Measurements from ENCODE around the gene BMP8A.

The BMP8A gene

DNA sequence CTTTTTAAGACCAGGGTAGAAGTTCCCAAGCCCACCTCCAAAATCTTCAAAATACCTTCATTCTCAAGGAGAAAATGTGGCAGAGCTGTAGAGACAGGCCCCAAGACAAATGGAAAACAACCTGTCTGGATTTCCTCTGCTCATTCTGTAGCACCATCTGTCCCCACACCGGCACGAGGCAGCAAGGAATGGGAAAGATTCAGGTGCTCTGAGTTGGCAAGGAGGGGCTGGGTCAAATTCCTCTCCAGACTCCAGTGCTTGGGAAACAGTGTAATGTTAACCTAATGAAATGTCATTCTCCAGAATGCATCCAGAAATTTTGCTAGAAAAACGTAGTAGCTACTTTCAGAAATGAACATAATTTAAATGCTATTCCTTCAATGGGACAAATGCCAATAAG lies 75.9 kb downstream of the BMP8A start:
- Histone ChIP-seq H3K27me3 (ENCODE audit: control insufficient read depth, insufficient read depth, low read length) (no peaks in the 10 kb centered on the region), H3K9ac (ENCODE audit: low read depth, low read length) (no peak overlapping the region)

DNA sequence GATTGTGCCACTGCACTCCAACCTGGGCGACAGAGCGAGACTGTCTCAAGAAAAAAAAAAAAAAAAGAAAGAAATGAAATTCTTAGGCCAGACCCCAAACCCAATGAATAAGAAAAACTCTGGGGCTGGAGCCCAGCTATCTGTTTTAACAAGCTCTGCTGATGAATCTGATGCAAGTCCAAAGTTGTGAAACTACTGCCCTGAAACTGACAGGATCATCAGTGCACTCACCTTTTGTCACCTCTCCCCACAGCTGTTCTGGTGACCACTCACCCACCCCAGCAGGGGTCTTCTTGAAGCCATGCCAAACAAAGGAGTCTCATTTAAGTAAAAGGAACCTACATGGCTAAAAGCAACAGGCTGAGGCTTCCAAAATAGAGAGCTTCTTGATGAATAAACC lies 76.8 kb downstream of the BMP8A start:
- H3K36me3 ChIP-seq (ENCODE audit: insufficient read depth, low read length) = peaks cover 94% of the 10 kb centered on the region

More for the DNA sequence above, 75.9 kb downstream of the BMP8A start:
- Histone ChIP-seq H3K4me2 (ENCODE audit: low read length) (no peak overlapping the region), H3K9me3 (replicated peaks; ENCODE audit: low read length) (no peaks in the 10 kb centered on the region), H3K36me3 (ENCODE audit: insufficient read depth, low read length) (peaks cover 94% of the 10 kb centered on the region), H3K4me1 (ENCODE audit: control insufficient read depth, insufficient read depth, low read length) (peaks cover under 1% of the 10 kb centered on the region), H3K4me3 (ENCODE audit: low read length) (no peak overlapping the region)

DNA sequence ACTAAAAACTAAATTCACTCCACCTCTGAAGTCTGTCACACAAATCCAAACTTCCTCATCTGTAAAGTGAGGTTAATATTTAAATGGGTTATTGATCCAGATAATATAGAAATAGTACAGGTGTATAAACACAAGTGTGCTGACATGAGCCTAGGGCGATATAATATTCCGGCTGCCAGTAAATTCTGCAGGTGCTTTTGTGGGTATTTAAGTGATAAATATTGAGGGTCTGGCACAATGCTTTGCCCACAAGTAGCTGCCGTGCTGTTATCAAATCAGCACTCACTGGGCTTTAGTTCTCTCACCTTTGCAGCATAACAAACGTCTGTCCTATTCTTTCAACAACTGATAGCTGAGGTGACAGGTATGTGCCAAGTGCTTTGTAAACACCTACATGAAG lies 77.6 kb downstream of the BMP8A start:
- Histone ChIP-seq H3K4me2 (ENCODE audit: low read length) (no peak overlapping the region), H3K9ac (ENCODE audit: low read depth, low read length) (no peak overlapping the region), H3K27me3 (ENCODE audit: control insufficient read depth, insufficient read depth, low read length) (no peaks in the 10 kb centered on the region), H3K9me3 (replicated peaks; ENCODE audit: low read length) (no peaks in the 10 kb centered on the region), H3K4me1 (ENCODE audit: control insufficient read depth, insufficient read depth, low read length) (peaks cover 18% of the 10 kb centered on the region), H3K36me3 (ENCODE audit: insufficient read depth, low read length) (peaks cover 93% of the 10 kb centered on the region), H3K4me3 (ENCODE audit: low read length) (no peak overlapping the region)

More for the DNA sequence above, 76.8 kb downstream of the BMP8A start:
- Histone ChIP-seq H3K9ac (ENCODE audit: low read depth, low read length) (no peak overlapping the region), H3K4me2 (ENCODE audit: low read length) (no peak overlapping the region), H3K9me3 (replicated peaks; ENCODE audit: low read length) (no peaks in the 10 kb centered on the region), H3K4me3 (ENCODE audit: low read length) (no peak overlapping the region), H3K4me1 (ENCODE audit: control insufficient read depth, insufficient read depth, low read length) (peaks cover 10% of the 10 kb centered on the region), H3K27me3 (ENCODE audit: control insufficient read depth, insufficient read depth, low read length) (no peaks in the 10 kb centered on the region)

DNA sequence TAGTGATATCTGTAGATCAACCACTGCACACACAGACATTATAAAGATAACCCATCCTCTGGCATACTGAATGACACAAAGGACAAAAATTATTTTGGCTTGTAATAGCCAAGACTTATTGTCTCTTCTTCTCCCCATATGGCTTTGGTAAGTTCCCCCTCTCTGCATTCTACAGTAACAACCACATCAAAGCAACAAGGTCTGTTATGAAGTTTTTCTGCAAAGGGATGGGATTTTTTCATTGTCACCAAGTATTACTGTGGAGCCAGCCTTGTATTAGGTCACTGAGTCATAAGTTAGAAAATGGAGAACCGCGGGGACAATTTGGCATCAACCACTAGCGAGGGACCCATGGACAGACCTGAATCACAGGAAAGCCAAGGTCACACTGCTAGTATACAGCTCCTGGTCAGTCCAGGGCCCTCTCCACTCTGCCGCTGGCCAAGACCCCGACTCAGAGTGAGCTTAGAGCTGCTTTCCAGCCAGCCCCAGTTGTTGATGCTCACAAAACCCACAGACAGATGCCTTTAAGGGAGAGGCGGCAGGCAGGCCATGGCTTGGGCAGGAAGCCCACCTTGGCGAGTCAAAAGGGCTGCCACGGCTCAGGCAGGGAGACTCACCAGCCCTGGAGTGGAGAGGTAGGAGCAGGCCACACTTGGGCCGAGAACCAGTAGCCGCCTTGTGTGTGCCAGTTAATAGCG lies 79.2 kb downstream of the BMP8A start:
- Histone ChIP-seq H3K27me3 (ENCODE audit: control insufficient read depth, insufficient read depth, low read length) (no peaks in the 10 kb centered on the region), H3K4me1 (ENCODE audit: control insufficient read depth, insufficient read depth, low read length) (peaks cover 25% of the 10 kb centered on the region), H3K9me3 (replicated peaks; ENCODE audit: low read length) (no peaks in the 10 kb centered on the region), H3K36me3 (ENCODE audit: insufficient read depth, low read length) (peaks cover 96% of the 10 kb centered on the region), H3K4me2 (ENCODE audit: low read length) (no peak overlapping the region), H3K4me3 (ENCODE audit: low read length) (no peak overlapping the region), H3K9ac (ENCODE audit: low read depth, low read length) (no peak overlapping the region)

DNA sequence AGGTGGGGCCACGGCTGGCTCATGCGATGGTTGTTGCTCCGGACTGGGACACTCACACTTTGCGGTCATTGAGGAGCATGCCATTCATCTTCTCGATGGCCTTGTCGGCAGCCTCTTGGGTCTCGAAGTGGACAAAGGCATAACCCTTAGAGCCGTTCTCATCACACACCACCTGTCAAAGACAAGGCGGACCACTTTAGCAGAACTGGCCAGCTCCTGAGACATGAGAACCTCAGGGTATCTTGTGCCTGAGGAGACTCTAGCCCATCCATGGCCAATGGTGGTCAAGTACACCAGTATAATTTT lies 79.7 kb downstream of the BMP8A start:
- no peak overlapping the region for H3K4me2 ChIP-seq (ENCODE audit: low read length)
- no peak overlapping the region for H3K4me3 ChIP-seq (ENCODE audit: low read length)
- H3K27me3 ChIP-seq (ENCODE audit: control insufficient read depth, insufficient read depth, low read length) = no peaks in the 10 kb centered on the region
- no peaks in the 10 kb centered on the region for H3K9me3 ChIP-seq (replicated peaks; ENCODE audit: low read length)
- peaks cover 25% of the 10 kb centered on the region for H3K4me1 ChIP-seq (ENCODE audit: control insufficient read depth, insufficient read depth, low read length)
- H3K36me3 ChIP-seq (ENCODE audit: insufficient read depth, low read length) = peaks cover 92% of the 10 kb centered on the region
- H3K9ac ChIP-seq (ENCODE audit: low read depth, low read length) = no peak overlapping the region

DNA sequence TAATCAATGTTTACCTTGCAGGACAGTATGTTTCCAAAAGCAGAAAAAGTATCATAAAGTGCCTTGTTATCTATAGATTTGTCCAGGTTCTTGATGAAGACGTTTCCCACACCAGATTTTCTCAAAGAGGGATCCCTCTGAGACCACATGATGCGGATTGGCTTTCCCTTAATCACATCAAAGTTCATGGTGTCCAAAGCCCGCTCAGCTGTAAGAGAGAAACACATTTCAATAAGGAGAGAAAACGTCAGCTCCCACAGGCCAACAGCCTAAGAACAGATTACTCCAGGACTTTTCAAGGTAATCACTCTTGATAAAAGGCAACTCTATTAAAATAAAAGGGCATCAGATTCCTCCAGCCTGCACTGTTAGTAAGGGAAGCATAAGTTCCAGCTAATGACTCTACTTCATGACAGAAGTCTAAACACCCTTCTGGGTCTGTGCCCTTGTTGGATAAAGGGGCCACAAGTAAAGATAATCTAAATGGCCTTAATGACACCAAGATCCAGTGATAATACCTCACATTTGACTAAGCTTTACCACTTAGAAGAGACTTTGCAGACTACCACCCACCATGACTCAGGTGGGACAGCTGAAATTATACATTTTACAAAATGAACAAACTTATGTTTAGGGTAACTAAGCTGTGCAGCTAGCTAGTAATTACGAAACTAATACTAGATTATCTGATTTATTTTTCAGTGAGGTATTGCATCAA lies 81.1 kb downstream of the BMP8A start:
- Histone ChIP-seq H3K4me1 (ENCODE audit: control insufficient read depth, insufficient read depth, low read length) (peaks cover 25% of the 10 kb centered on the region), H3K36me3 (ENCODE audit: insufficient read depth, low read length) (peaks cover 78% of the 10 kb centered on the region), H3K9ac (ENCODE audit: low read depth, low read length) (no peak overlapping the region), H3K27me3 (ENCODE audit: control insufficient read depth, insufficient read depth, low read length) (no peaks in the 10 kb centered on the region), H3K4me2 (ENCODE audit: low read length) (peak overlapping the region; percentile 98), H3K4me3 (ENCODE audit: low read length) (peak overlapping the region; percentile 86), H3K9me3 (replicated peaks; ENCODE audit: low read length) (no peaks in the 10 kb centered on the region)

DNA sequence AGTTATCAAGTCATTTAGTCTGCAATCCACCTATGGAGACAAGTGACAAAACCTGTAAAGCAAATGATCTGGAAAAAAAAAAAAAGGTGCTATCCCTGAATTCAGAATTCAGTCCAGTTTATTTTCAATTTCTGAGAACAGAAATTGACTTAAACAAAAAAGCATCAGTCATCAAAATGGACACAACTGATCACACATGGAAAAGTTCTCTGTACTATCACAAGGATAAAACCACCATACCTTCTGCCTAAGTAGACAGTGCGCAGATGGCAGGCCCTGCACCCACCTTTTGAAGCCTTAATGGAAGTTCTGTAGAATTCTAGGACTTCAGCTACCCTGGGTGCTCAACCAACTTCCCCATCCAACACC lies 81.6 kb downstream of the BMP8A start:
- peak overlapping the region; percentile 86 for H3K4me3 ChIP-seq (ENCODE audit: low read length)
- H3K4me2 ChIP-seq (ENCODE audit: low read length) = peak overlapping the region; percentile 98
- no peaks in the 10 kb centered on the region for H3K9me3 ChIP-seq (replicated peaks; ENCODE audit: low read length)
- peaks cover 25% of the 10 kb centered on the region for H3K4me1 ChIP-seq (ENCODE audit: control insufficient read depth, insufficient read depth, low read length)
- no peak overlapping the region for H3K9ac ChIP-seq (ENCODE audit: low read depth, low read length)
- H3K27me3 ChIP-seq (ENCODE audit: control insufficient read depth, insufficient read depth, low read length) = no peaks in the 10 kb centered on the region
- peaks cover 76% of the 10 kb centered on the region for H3K36me3 ChIP-seq (ENCODE audit: insufficient read depth, low read length)

DNA sequence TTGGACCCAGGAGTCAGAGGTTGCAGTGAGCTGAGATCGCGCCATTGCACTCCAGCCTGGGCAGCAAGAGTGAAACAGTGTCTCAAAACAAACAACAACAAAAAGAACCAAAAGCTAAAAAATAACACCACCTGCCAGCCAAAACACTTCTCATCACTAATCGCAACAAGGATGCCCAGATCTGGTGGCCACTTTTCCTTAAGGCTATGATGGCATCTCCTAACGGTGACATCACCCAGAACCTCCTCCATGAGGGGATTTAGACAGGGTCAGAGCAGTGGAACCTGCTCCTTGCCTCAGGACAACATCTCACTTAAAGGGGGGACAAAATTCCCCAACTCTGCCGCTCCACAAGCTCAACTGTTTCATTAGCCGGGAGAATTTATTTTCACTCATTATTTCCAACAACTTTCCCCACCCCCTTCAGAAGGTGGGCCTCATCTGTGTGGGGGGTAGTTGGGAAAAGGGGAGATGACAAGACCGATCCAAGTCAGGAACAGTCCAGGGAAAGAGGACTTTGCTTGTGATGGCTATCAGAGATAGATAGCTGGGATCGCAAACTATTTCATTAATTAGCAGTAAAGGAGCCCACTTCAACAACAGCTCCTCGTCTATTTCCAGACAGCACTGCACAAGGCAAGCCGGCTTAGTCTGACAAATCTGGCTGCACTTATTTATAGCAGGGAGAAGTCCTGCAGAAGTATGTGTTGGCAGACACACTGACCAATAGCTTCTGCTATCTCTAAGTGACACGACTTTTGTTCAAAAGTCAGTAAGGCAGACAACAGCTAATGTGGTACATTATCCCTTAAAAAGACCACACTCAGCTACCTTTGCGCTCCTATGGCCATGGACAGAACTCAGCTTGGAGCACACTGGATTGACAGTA lies 82.5 kb downstream of the BMP8A start:
- Histone ChIP-seq H3K4me3 (ENCODE audit: low read length) (peak overlapping the region; percentile 86), H3K27me3 (ENCODE audit: control insufficient read depth, insufficient read depth, low read length) (no peaks in the 10 kb centered on the region), H3K9me3 (replicated peaks; ENCODE audit: low read length) (no peaks in the 10 kb centered on the region), H3K9ac (ENCODE audit: low read depth, low read length) (peak overlapping the region; percentile 98), H3K4me1 (ENCODE audit: control insufficient read depth, insufficient read depth, low read length) (peaks cover 25% of the 10 kb centered on the region), H3K4me2 (ENCODE audit: low read length) (peak overlapping the region; percentile 98), H3K36me3 (ENCODE audit: insufficient read depth, low read length) (peaks cover 67% of the 10 kb centered on the region)

DNA sequence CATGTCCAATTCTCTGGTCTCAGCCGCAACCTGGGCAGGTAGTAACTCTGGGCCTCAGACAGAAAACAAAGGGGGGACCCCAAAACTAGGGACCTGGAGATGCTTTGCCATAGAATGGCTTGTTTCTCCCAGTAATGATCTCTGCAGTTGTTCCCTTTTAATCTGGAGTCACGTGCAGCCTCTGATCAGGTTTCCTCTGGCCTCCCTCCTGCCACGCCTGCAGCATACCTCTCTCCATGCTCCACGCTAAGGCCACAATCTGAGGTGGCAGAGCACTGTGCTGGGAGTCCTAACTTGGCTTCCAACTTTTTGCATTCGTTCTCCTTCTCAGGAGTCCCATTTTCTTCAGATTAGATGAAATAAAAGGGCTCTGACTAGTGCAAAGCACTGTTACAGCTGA lies 83.2 kb downstream of the BMP8A start:
- H3K4me1 ChIP-seq (ENCODE audit: control insufficient read depth, insufficient read depth, low read length) = peaks cover 25% of the 10 kb centered on the region

More for the DNA sequence above, 83.2 kb downstream of the BMP8A start:
- Histone ChIP-seq H3K9ac (ENCODE audit: low read depth, low read length) (peak overlapping the region; percentile 98), H3K27me3 (ENCODE audit: control insufficient read depth, insufficient read depth, low read length) (no peaks in the 10 kb centered on the region), H3K4me2 (ENCODE audit: low read length) (peak overlapping the region; percentile 98), H3K36me3 (ENCODE audit: insufficient read depth, low read length) (peaks cover 60% of the 10 kb centered on the region), H3K4me3 (ENCODE audit: low read length) (peak overlapping the region; percentile 86), H3K9me3 (replicated peaks; ENCODE audit: low read length) (no peaks in the 10 kb centered on the region)
